Activated T-cell treated with anti-CD3 and anti-CD28 coated beads, Interleukin-2, amount 50 U/mL, for 72 hours (primary cell): ENCODE results near the gene CREM. TPM values are rescaled to one million over a fixed set of nuclear protein-coding genes. Genes with fewer than 3 reads are reported as not detected.

Source experiments
- ATAC-seq, 2 donors: fragments of 150-1000 bp; cut with Tn5 transposase; replicated peaks in 1 of 2; 2 replicates each; pipeline ENCODE4 v1.10.0; 2021; ENCODE audit warnings: moderate library complexity in 2 of 2, mild to moderate bottlenecking in 1 of 2
- DNase-seq, 2 donors: peaks; one replicate each; pipeline ENCODE4 v3.0.0; 2021 to 2022; ENCODE audit warnings: mixed read lengths in 1 of 2
- H3K27ac Mint-ChIP-seq: one replicate; pipeline ENCODE4 v1.8.0; 2022; ENCODE audit warnings: mild to moderate bottlenecking, moderate library complexity, mixed read lengths
- H3K27me3 Mint-ChIP-seq: one replicate; pipeline ENCODE4 v1.8.0; 2022; ENCODE audit warnings: low read depth, mixed read lengths
- H3K36me3 Mint-ChIP-seq, 2 donors: one replicate each; pipeline ENCODE4 v1.8.0; 2022; ENCODE audit warnings: mixed read lengths in 2 of 2, mild to moderate bottlenecking in 1 of 2; ENCODE audit not compliant: insufficient read depth in 2 of 2
- H3K4me1 Mint-ChIP-seq: one replicate; pipeline ENCODE4 v1.8.0; 2022; ENCODE audit warnings: low read depth, mixed read lengths
- H3K4me3 Mint-ChIP-seq, 2 donors: one replicate each; pipeline ENCODE4 v1.8.0; 2022; ENCODE audit warnings: mild to moderate bottlenecking in 2 of 2, mixed read lengths in 2 of 2, moderate library complexity in 2 of 2
- H3K9me3 Mint-ChIP-seq, 2 donors: one replicate each; pipeline ENCODE4 v1.8.0; 2022; ENCODE audit warnings: mixed read lengths in 2 of 2
- total RNA-seq, 2 donors: library from RNA; stranded (reverse); gene quantifications; one replicate each; pipeline ENCODE4 v1.2.3, GENCODE V29; 2022

The CREM gene
- total RNA-seq, 2 donors from 2014 or later, result 215 to 250 TPM

DNA sequence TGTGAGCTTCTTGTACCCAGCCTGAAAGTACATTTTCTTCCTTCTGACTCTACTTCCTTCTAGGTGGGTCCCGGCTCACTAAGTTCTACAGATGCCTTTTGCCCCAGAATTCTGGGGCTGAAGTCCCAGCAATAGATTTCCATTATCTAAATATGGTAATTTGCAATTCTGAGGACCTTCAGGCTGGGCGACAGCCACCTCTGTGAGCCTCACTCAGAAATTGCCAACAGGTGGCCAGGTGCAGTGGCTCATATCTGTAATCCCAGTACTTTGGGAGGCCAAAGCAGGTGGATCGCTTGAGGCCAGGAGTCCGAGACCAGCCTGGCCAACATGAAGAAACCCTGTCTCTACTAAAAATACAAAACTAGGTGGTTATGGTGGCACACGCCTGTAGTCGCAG, 23.7 kb downstream of the CREM start:
- Mint-ChIP-seq H3K4me1 (peaks cover 82% of the 10 kb centered on the region), H3K9me3 (no peaks in the 10 kb centered on the region), H3K4me3 (peak overlapping the region; percentile 42 to 70)

DNA sequence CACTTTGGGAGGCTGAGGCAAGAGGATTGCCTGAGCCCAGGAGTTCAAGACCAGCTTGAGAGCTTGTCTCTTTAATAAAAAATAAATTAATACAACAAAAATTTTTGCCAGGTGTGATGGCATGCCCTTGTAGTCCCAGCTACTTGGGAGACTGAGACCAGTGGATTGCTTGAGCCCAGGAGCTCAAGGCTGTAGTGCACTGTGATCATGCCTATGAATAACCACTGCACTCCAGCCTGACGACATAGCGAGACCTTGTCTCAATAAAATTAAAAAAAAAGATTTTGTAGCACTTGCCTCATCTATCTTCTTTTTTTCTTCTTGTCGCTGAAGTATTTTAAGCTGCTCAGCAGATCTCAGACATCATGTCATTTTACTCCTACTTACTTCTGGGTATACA, 26.3 kb downstream of the CREM start:
- DNase-seq, result no peak
- no peaks in the 10 kb centered on the region for H3K9me3 Mint-ChIP-seq
- H3K4me1 Mint-ChIP-seq, result peaks cover 78% of the 10 kb centered on the region
- H3K4me3 Mint-ChIP-seq, result no peak overlapping the region
- H3K36me3 Mint-ChIP-seq, result peaks cover 2 to 28% of the 10 kb centered on the region in 2 donors
- no peak overlapping the region for H3K27ac Mint-ChIP-seq
- H3K27me3 Mint-ChIP-seq, result no peaks in the 10 kb centered on the region
- ATAC-seq, result no peak

More for the DNA sequence above, 23.7 kb downstream of the CREM start:
- DNase-seq, result no peak
- Mint-ChIP-seq H3K27me3 (no peaks in the 10 kb centered on the region), H3K36me3 (peaks cover 2 to 18% of the 10 kb centered on the region in 2 donors), H3K27ac (peak overlapping the region; percentile 87)
- ATAC-seq, result no peak

DNA sequence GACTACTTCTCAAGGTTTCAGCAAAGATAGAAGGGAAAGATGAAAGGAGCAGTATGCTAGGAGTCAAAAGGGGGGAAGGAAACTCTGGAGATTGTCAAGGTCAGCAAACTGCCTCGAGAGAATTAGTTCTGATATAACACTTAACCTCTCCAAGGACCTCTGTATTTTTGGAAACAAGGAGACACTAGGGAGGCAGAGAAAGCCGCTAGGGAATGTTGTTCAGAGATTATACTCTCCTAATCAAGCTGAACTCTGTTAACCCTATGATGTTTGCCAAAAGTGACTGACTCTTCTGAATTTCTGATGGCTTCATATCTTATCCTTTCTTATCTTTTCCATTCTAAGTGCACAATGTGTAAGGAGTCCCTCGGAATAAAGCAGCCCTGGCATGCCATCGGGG, 27.1 kb downstream of the CREM start:
- H3K4me3 Mint-ChIP-seq, result peak overlapping the region in 1 of 2 donors; percentile 24
- peak overlapping the region; percentile 65 for H3K27ac Mint-ChIP-seq
- H3K36me3 Mint-ChIP-seq, result peaks cover 2 to 29% of the 10 kb centered on the region in 2 donors
- H3K9me3 Mint-ChIP-seq, result no peaks in the 10 kb centered on the region
- H3K27me3 Mint-ChIP-seq, result no peaks in the 10 kb centered on the region
- no peak for ATAC-seq
- H3K4me1 Mint-ChIP-seq, result peaks cover 70% of the 10 kb centered on the region
- no peak for DNase-seq

DNA sequence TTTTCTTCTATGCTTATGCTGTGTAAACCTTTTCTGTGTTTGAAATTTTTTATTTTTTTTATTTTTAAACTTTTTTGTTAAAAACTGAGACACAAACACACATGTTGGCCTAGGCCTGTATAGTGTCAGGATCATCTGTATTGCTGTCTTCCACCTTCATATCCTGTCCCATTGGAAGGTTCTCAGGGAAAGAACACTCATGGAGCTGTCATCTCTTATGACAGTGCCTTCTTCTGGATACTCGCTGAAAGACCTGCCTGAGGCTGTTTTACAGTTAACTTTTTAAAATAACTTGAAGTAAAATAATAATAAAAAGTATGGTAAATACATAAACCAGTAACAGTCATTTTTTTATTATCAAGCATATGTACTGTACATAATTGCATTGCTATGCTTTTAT, 34.1 kb downstream of the CREM start:
- no peak overlapping the region for H3K4me3 Mint-ChIP-seq
- H3K9me3 Mint-ChIP-seq, result no peaks in the 10 kb centered on the region
- no peak overlapping the region for H3K27ac Mint-ChIP-seq
- peaks cover 13% of the 10 kb centered on the region for H3K4me1 Mint-ChIP-seq
- H3K27me3 Mint-ChIP-seq, result no peaks in the 10 kb centered on the region
- no peak for DNase-seq
- peaks cover 3 to 24% of the 10 kb centered on the region in 2 donors for H3K36me3 Mint-ChIP-seq
- ATAC-seq, result no peak

DNA sequence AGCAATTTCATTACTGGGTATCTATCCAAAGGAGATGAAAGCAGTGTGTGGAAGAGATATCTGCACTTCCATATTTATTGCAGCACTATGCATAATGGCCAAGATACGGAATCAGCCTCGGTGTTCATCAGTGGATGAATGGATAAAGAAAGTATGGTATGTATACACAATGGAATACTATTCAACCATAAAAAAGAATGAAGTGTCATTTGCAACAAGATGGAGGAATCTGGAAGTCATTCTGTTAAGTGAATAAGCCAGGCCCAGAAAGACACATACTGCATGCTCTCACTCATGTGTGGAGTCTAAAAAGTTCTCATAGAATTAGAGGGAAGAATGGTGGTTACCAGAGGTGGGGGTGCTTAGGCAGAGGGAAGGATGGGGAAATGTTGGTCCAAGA, 35.3 kb downstream of the CREM start:
- Mint-ChIP-seq H3K4me3 (no peak overlapping the region), H3K9me3 (no peaks in the 10 kb centered on the region), H3K36me3 (peaks cover 3 to 21% of the 10 kb centered on the region in 2 donors), H3K27me3 (no peaks in the 10 kb centered on the region), H3K27ac (no peak overlapping the region), H3K4me1 (peaks cover 7% of the 10 kb centered on the region)
- DNase-seq (no peak), ATAC-seq (no peak)

DNA sequence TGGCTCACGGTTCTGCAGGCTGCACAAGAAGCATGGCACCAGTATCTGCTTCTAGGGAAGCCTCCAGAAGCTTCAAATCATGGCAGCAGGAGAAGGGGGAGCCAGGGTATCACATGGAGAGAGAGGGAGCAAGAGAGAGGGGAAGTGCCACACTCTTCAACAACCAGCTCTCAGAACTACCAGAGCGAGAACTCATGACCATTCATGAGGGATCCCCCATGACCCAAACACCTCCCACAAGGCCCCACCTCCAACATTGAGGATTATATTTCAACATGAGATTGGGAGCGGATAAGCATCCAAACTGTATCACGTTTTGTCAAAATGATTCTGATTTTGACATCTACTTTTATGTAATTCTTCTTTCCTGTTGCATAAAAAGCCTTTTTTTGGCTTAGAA, 38.5 kb downstream of the CREM start:
- DNase-seq (no peak), ATAC-seq (no peak)
- Mint-ChIP-seq H3K27me3 (no peaks in the 10 kb centered on the region), H3K27ac (no peak overlapping the region), H3K4me3 (no peak overlapping the region), H3K9me3 (peaks cover 3 to 7% of the 10 kb centered on the region in 2 donors), H3K36me3 (peaks cover 7 to 9% of the 10 kb centered on the region in 2 donors), H3K4me1 (peaks cover 7% of the 10 kb centered on the region)

DNA sequence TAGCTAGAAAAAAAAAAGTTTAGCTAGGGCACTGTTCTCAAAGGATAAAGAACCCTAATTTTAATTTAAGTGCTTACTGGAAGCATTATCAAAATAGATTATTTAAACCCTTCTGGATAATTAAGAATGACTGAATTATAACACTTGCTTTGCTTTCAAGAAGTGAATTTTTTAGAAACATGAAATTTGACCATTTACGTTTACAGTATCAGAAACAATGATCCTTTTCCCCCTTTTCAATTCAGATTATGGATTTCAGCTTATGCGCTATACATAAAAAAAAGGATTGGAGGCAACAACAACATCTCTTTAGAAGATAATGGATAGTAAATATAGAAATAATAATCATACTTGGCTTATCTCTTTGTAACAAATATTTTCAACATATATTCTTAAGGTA, 39.2 kb downstream of the CREM start:
- no peak overlapping the region for H3K27ac Mint-ChIP-seq
- H3K9me3 Mint-ChIP-seq, result peaks cover 3 to 7% of the 10 kb centered on the region in 2 donors
- ATAC-seq (no peak), DNase-seq (no peak)
- no peak overlapping the region for H3K4me3 Mint-ChIP-seq
- no peaks in the 10 kb centered on the region for H3K27me3 Mint-ChIP-seq
- H3K36me3 Mint-ChIP-seq, result peaks cover 7 to 12% of the 10 kb centered on the region in 2 donors
- peaks cover 7% of the 10 kb centered on the region for H3K4me1 Mint-ChIP-seq

DNA sequence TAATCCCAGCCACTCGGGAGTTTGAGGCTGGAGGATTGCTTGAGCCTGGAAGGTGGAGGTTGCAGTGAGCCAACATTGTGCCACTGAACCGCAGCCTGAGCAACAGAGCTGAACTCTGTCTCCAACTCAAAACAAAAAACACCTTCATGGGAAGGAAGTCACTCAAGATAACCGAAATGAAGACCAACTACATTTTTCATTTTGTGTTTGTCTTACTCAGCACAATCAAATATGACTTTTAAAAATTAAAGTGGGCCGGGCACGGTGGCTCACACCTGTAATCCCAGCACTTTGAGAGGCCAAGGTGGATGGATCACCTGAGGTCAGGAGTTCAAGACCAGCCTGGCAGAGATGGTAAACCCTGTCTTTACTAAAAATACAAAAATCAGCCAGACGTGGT, 40.0 kb downstream of the CREM start:
- Mint-ChIP-seq H3K27ac (no peak overlapping the region), H3K9me3 (peaks cover 3 to 7% of the 10 kb centered on the region in 2 donors), H3K4me1 (peaks cover 7% of the 10 kb centered on the region), H3K27me3 (no peaks in the 10 kb centered on the region), H3K4me3 (no peak overlapping the region), H3K36me3 (peaks cover 5 to 12% of the 10 kb centered on the region in 2 donors)
- DNase-seq, result no peak
- ATAC-seq, result no peak

DNA sequence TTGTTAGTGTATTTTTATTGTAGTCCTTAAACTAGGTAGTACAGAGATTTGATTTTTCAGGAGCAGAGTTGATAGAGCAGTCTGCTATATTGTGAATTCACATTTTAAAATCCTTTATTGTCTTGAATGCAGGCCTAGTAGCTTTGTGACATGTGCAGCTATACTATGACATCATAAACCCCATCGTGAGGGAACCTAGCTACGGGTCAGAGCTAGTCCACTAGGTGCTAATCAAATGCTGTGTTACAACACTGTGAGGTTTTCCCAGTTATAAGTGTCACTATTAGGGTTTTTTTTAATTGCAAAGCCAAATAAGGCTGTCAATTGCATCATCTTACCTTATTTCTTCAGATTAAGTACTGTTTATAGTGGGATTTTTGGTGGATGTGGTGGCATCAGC, 40.7 kb downstream of the CREM start:
- H3K9me3 Mint-ChIP-seq, result peaks cover 3 to 7% of the 10 kb centered on the region in 2 donors
- no peaks in the 10 kb centered on the region for H3K27me3 Mint-ChIP-seq
- H3K4me3 Mint-ChIP-seq, result no peak overlapping the region
- H3K36me3 Mint-ChIP-seq, result peaks cover 5 to 11% of the 10 kb centered on the region in 2 donors
- H3K4me1 Mint-ChIP-seq, result peaks cover 12% of the 10 kb centered on the region
- no peak for DNase-seq
- no peak overlapping the region for H3K27ac Mint-ChIP-seq
- ATAC-seq, result no peak

DNA sequence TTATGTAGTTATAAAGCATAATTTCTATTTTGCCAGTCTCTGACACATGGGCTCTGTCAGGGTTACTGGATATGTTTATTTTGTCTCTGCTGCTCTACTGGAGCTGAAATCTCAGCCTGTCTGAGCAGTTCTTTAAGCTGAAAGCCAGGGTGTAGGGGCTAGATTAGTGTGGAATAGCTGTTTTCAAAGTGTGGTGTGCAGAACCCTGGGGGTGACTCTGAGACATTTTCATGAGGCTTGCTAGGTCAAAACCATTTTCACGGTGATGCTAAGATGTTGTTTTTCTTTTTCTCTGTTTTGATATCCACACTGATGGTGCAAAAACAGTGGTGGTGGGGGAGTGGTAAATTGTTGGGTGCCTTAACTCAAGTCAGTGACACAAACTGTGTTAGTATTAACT, 45.5 kb downstream of the CREM start:
- Mint-ChIP-seq H3K27ac (no peak overlapping the region), H3K36me3 (peaks cover 5 to 13% of the 10 kb centered on the region in 2 donors), H3K27me3 (no peaks in the 10 kb centered on the region), H3K4me3 (no peak overlapping the region), H3K4me1 (peaks cover 27% of the 10 kb centered on the region), H3K9me3 (peaks cover 3 to 7% of the 10 kb centered on the region in 2 donors)
- DNase-seq, result no peak
- no peak for ATAC-seq

DNA sequence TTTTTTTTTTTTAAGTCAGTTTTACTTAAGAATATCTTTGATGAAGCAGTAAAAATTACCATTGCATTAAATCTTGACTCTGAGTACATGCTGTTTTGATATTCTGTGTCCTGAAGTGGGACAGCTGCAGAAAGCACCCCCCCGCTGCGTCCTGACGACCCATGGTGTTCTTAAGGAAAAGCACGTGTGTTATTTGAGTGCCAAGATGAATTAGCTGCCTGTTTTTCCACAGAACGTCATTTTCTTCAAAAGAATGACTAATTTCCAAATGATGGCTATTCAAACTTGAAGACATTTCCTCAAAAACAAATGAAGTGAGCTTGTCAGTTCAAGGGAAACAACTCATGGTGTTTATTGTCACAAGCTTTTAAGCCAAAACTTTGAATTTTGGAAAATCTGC, 45.9 kb downstream of the CREM start:
- no peaks in the 10 kb centered on the region for H3K27me3 Mint-ChIP-seq
- DNase-seq (no peak), ATAC-seq (no peak)
- peaks cover 27% of the 10 kb centered on the region for H3K4me1 Mint-ChIP-seq
- H3K9me3 Mint-ChIP-seq, result peaks cover 3 to 7% of the 10 kb centered on the region in 2 donors
- H3K36me3 Mint-ChIP-seq, result peaks cover 5 to 13% of the 10 kb centered on the region in 2 donors
- no peak overlapping the region for H3K4me3 Mint-ChIP-seq
- H3K27ac Mint-ChIP-seq, result no peak overlapping the region

DNA sequence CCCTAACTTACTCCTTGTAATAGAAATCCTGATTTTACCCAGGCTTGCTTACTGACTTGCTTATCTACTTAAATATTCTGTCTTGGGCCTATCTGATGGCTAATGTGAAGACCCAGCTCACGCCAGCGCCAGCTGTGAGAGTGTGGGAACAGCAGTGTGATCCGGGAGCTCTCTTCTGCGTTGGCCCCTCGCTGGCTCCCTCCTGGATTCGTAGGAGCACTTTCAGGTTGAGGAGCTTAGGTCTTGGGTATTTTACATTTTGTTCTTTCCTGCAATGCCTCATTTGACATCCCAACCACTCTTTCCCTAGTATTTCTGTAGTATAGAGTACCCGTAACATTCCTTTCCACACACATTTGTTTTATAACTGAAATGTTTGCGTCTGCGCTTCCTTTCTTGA, 51.7 kb downstream of the CREM start:
- ATAC-seq (no peak), DNase-seq (no peak)
- Mint-ChIP-seq H3K4me1 (peaks cover 15% of the 10 kb centered on the region), H3K4me3 (no peak overlapping the region), H3K9me3 (no peaks in the 10 kb centered on the region), H3K27me3 (no peaks in the 10 kb centered on the region), H3K36me3 (peaks cover 2 to 14% of the 10 kb centered on the region in 2 donors), H3K27ac (no peak overlapping the region)

DNA sequence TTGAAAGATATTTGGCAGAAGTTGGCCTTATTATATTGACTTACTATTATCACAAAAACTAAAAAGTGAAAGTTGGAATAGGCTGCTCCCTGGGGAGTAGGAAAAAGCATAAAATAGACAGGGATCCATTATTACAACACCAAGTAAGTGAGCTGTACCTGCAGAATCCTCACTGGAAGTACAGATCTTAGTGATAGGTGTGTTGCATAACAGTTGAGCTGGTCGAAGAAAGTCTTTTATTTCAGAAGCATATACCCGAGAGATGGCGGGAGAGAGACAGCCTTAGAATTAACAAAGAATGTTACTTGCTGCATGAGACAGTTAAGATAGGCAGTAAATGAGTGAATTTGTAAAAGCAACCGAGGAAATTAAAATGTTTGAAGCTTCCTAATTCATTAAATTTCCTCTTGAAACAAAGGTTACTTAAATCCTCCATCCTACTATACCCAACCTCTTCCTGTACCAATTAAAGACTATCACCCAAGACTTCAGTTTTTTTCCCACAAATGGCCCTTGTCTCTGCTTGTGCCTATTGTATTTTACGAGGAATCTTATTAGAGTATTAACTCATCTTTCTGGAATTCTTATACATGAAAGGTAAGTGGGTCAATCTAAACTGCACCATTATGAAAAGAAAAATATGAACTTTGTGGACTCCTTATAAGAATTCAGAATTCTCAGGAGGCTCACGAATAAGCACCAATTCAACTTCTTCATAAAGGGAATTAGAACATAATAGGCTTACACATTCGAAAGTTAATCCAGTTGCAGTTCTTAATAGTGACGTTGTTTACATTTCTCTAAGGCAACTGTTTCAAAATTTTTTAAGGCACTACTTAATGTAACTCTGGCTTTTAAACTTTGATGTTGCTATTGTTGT, 56.2 kb downstream of the CREM start:
- Mint-ChIP-seq H3K4me3 (no peak overlapping the region), H3K9me3 (no peaks in the 10 kb centered on the region), H3K27me3 (no peaks in the 10 kb centered on the region), H3K27ac (no peak overlapping the region), H3K4me1 (no peaks in the 10 kb centered on the region), H3K36me3 (peaks cover 2 to 12% of the 10 kb centered on the region in 2 donors)
- DNase-seq, result no peak
- no peak for ATAC-seq
